Neural cell (in vitro differentiated cells): ENCODE measurements around the gene HLA-DPA1.

Source experiments
- CTCF ChIP-seq: fragments of 450-650 bp; IDR thresholded peaks from 2 replicates; pipeline ENCODE4 v1.5.1; 2014; ENCODE audit warnings: antibody characterized with exemption, mild to moderate bottlenecking, moderate library complexity; ENCODE audit not compliant: poor library complexity, severe bottlenecking
- EZH2 ChIP-seq: fragments of 200-600, 300-800 bp; shearing (Covaris generic), sonication (generic); IDR thresholded peaks from 2 replicates; pipeline ENCODE4 v1.6.1; 2014; ENCODE audit warnings: antibody characterized with exemption, low read length, borderline replicate concordance, mild to moderate bottlenecking; ENCODE audit not compliant: insufficient read depth, poor library complexity, severe bottlenecking
- RAD21 ChIP-seq: fragments of 450-650 bp; conservative IDR thresholded peaks from 2 replicates; pipeline ENCODE4 v1.6.1; 2014; ENCODE audit warnings: antibody characterized with exemption, mild to moderate bottlenecking, moderate library complexity

DNA sequence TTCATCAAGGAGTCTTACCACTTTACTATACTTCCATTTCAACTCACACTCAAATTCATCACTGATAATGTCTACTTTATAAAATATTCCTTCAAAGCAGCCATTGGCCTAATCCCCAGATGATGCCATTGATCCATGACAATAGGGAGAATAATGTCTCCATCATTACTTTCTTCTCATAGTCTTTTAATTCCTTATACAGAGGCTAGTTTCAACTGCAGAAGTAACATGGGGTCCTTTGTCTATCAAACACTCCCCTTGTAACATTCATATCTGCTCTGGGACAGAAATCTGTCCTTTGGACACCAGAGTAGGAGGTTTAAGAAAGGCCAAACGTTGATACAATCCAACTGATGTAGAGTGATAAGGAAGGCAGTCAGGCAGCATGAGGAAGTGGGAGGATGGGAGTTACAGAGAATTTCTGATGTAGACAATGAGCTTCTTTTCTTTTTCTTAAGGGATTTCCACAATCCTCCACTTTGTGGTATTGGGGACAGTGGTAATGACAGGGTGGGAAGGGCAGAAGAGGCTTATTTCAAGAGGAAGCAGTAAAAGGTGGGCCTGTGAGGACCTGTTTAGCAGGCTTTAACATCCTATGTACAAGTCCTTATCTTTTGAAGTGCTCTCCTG lies 45.1 kb downstream of the HLA-DPA1 start:
- TF ChIP-seq CTCF, result no peak
- TF ChIP-seq RAD21, result no peak
- TF ChIP-seq EZH2, result no peak
